ENCODE data around the gene GNAT2.

Gene GNAT2

GRCh38 chr1:109649491-109649914 lies 30.1 kb upstream of the GNAT2 start:
- H3K4me3 ChIP-seq (replicated peaks; ENCODE audit: low read depth, low read length): no peak overlapping the region
- no peak for DNase-seq (ENCODE audit: extremely low read depth, insufficient read length)
- H3K36me3 ChIP-seq (ENCODE audit: control insufficient read depth, insufficient read depth, low read length): no peaks in the 10 kb centered on the region
- peak; percentile 15 for TF ChIP-seq CTCF (IDR thresholded peaks at IDR 0.05; ENCODE audit: insufficient read depth, low read length, poor library complexity, severe bottlenecking)
- no peaks in the 10 kb centered on the region for H3K27me3 ChIP-seq (replicated peaks; ENCODE audit: control insufficient read depth, insufficient read depth, low read length)

- no peaks in the 10 kb centered on the region for H3K27me3 ChIP-seq (replicated peaks; ENCODE audit: control insufficient read depth, insufficient read depth, low read length)
- DNase-seq (ENCODE audit: extremely low read depth, insufficient read length): no peak
- no peaks in the 10 kb centered on the region for H3K36me3 ChIP-seq (ENCODE audit: control insufficient read depth, insufficient read depth, low read length)
- H3K4me3 ChIP-seq (replicated peaks; ENCODE audit: low read depth, low read length): no peak overlapping the region
- no peak for TF ChIP-seq CTCF (IDR thresholded peaks at IDR 0.05; ENCODE audit: insufficient read depth, low read length, poor library complexity, severe bottlenecking)
These were observed 25.3 kb upstream of the GNAT2 start for GRCh38 chr1:109644670-109645069.

- peak; percentile 95 for TF ChIP-seq CTCF (IDR thresholded peaks at IDR 0.05; ENCODE audit: insufficient read depth, low read length, poor library complexity, severe bottlenecking)
- DNase-seq (ENCODE audit: extremely low read depth, insufficient read length): peak; percentile 82
- Histone ChIP-seq H3K36me3 (ENCODE audit: control insufficient read depth, insufficient read depth, low read length) (no peaks in the 10 kb centered on the region), H3K4me3 (replicated peaks; ENCODE audit: low read depth, low read length) (no peak overlapping the region), H3K27me3 (replicated peaks; ENCODE audit: control insufficient read depth, insufficient read depth, low read length) (no peaks in the 10 kb centered on the region)
These were observed 24.2 kb upstream of the GNAT2 start for GRCh38 chr1:109643385-109644230.

GRCh38 chr1:109642626-109643025 lies 23.2 kb upstream of the GNAT2 start:
- DNase-seq (ENCODE audit: extremely low read depth, insufficient read length): no peak
- no peak overlapping the region for H3K4me3 ChIP-seq (replicated peaks; ENCODE audit: low read depth, low read length)
- H3K27me3 ChIP-seq (replicated peaks; ENCODE audit: control insufficient read depth, insufficient read depth, low read length): no peaks in the 10 kb centered on the region
- TF ChIP-seq CTCF (IDR thresholded peaks at IDR 0.05; ENCODE audit: insufficient read depth, low read length, poor library complexity, severe bottlenecking): no peak
- H3K36me3 ChIP-seq (ENCODE audit: control insufficient read depth, insufficient read depth, low read length): no peaks in the 10 kb centered on the region

- H3K36me3 ChIP-seq (ENCODE audit: control insufficient read depth, insufficient read depth, low read length): no peaks in the 10 kb centered on the region
- DNase-seq (ENCODE audit: extremely low read depth, insufficient read length): no peak
- no peaks in the 10 kb centered on the region for H3K27me3 ChIP-seq (replicated peaks; ENCODE audit: control insufficient read depth, insufficient read depth, low read length)
- no peak for TF ChIP-seq CTCF (IDR thresholded peaks at IDR 0.05; ENCODE audit: insufficient read depth, low read length, poor library complexity, severe bottlenecking)
- no peak overlapping the region for H3K4me3 ChIP-seq (replicated peaks; ENCODE audit: low read depth, low read length)
These were observed 22.4 kb upstream of the GNAT2 start for GRCh38 chr1:109641861-109642260.
